IPS DF 4.7 (cell line): ENCODE measurements around the gene VRK2.
"Not testable (repeated sequence)": the region's sequence is repeated elsewhere in the genome, so short reads cannot be mapped to it uniquely, and the experiment has no call there.

Experiments used
- DNase-seq: peaks from one replicate; pipeline ENCODE4 v3.0.0-alpha.2; 2013; ENCODE audit warnings: low spot score; ENCODE audit errors: extremely low read depth

Gene VRK2

DNA sequence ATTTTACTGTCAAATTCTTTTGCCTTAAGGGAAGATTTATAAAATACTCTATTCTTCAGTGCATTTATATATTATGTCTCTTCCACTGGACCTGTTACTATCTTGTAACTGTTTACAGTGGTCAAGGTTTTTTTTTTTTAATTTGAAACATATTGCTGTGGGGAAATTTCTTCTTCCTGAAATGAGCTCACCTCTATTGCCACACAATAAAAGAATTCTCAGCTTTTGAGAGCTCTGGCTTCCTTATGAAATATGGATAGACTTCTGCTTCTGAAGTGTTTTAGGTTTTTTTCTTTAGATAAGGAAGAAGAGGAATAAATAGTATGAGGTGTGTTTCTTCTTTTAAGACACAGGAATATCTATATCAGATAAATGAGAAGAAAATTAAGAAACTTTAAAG lies 7.7 kb downstream of the VRK2 start:
- DNase-seq = no peak

GRCh38 chr2:58055033-58055786 lies 8.6 kb downstream of the VRK2 start:
- no peak for DNase-seq

- DNase-seq = no peak
These were observed 9.7 kb downstream of the VRK2 start for GRCh38 chr2:58056192-58056916.

DNA sequence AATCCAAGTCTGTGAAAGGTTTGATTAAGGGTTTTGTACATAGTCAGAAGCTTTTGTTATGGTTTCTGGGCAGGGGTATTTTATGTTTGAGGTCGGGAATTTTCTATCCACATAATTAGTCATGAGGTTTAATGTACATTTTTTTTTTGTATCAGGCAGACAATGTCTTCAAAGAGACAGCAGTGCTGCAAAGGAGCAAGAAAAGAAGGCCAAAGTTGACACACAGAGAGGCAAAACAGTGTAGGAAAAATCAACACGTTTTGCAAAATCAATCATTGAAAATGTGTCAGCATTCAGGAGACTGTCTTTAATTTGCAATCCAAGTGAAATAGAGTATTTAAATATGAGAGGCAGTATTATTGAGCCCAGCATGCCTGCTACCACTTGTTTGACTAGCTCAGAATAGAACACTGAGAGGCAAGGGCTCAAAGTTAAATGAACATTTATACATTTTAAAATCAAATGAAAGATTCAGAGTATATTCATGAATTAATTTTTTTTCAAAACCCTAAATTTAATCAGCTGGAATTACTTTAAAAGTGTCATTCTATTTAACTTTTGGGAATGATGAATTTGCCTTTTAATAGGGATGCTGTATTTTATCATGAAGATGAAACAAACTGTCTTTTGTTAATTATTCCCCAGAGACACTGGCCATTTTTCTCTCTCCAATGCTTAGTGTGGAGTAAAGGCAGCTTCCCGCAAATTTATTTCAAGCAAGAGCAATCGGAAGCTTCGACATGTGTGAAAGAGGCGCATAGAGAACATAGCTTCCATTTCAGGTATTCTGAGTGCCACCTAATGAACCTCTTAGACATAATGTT lies 11.3 kb downstream of the VRK2 start:
- DNase-seq = no peak

DNA sequence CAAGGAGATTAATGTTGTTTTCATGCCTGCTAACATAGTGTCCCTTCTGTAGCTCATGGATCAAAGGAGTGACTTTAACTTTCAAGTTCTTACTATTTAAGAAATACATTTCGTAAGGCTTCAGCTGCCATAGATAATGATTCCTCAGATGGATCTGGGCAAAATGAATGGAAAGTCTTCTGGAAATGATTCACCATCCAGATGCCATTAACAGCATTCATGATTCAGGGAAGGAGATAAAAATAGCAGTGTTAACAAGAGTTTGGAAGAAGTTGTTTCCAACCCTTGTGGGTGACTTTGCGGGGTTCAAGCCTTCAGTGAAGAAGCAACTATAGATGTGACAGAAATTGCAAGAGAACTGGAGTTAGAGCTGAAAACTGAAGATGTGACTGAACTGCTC lies 17.0 kb downstream of the VRK2 start:
- no peak for DNase-seq

DNA sequence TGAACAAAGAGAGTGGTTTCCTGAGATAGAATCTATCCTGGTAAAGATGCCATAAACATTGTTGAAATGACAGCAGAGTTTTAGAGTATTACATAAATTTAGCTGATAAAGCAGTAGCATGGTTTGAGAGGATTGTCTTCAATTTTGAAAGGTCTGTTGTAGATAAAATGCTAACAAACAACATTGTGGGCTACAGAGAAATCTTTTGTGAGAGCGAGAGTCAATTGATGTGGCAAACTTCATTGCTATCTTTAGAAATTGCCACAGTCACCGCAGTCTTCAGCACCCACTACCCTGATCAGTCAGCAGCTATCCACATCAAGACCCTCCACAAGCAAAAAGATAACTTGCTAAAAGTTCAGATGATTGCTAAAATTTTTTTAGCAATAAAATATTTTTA lies 17.5 kb downstream of the VRK2 start:
- no peak for DNase-seq

GRCh38 chr2:58065248-58065647 lies 18.6 kb downstream of the VRK2 start:
- DNase-seq = no peak

DNA sequence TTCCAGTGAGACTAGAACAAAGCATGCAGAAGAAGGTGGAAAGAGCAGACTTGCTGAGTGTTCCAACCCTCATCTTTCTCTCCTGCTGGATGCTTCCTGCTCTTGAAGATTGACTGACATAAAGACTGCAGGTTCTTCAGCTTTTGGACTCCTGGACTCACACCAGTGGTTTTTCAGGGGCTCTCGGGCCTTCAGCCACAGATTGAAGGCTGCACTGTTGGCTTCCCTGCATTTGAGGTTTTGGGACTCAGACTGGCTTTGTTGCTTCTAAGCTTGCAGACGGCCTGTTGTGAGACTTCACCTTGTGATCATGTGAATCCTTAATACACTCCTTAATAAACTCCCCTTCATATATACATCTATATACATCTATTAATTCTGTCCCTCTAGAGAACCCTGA lies 20.4 kb downstream of the VRK2 start:
- no peak for DNase-seq

DNA sequence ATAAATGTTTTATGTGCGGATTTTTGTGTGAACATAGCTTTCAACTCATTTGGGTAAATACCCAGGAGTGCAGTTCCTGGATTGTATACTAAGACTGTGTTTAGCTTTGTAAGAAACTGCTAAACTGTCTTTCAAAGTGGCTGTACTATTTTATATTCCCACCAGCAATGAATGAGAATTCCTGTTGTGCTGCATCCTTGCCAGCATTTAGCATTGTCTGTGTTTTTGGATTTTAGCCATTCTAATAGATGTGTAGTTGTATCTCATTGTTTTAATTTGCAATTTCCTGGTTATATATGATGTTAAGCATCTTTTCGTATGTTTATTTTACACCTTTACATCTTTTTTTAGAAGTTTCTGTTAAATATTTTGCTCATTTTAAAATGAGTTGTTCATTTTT lies 24.2 kb downstream of the VRK2 start:
- no peak for DNase-seq

GRCh38 chr2:58072102-58072501 lies 25.5 kb downstream of the VRK2 start:
- DNase-seq = no peak

DNA sequence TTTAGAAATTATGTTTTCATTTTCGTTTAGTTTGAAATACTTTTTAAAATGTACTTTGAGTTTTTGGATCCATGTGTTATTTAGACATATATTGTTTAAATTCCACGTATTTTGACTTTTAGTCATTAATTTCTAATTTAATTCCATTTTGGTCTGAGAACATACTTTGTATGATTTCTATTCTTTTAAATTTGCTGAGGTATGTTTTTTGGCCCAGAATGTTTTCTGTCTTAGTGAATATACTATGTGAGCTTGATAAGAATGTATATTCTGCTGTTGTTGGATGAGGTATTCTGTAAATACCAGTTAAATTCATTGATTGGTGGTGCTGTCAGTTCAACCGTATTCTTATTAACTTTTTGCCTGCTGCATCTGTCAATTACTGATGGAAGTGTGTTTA lies 26.4 kb downstream of the VRK2 start:
- no peak for DNase-seq

- no peak for DNase-seq
These were observed 27.1 kb downstream of the VRK2 start for GRCh38 chr2:58073751-58074150.

DNA sequence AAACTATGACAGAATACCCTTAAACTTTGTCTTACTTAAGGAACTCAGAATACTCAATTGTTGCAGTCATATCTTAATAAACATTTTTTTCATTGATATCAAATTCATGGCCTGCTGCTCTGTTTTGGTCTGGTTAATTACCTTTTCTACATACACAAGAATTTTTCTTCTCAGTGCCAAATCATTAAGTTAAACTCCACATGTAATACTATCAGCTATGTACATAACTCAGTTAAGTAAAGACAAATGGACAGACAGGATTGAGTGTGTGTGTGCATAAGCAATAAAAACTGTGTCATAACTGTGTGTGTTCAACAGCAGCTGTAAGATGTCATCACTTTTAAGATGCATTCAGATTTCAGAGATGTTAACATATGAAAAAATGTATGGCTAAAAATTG lies 34.4 kb downstream of the VRK2 start:
- no peak for DNase-seq

- no peak for DNase-seq
These were observed 42.5 kb downstream of the VRK2 start for GRCh38 chr2:58089081-58089480.

DNA sequence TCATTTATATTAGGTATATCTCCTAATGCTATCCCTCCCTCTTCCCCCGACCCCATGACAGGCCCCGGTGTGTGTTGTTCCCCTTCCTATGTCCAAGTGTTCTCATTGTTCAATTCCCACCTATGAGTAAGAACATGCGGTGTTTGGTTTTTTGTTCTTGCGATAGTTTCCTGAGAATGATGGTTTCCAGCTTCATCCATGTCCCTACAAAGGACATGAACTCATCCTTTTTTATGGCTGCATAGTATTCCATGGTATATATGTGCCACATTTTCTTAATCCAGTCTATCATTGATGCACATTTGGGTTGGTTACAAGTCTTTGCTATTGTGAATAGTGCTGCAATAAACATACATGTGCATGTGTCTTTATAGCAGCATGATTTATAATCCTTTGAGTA lies 46.2 kb downstream of the VRK2 start:
- not testable (repeated sequence) for DNase-seq

DNA sequence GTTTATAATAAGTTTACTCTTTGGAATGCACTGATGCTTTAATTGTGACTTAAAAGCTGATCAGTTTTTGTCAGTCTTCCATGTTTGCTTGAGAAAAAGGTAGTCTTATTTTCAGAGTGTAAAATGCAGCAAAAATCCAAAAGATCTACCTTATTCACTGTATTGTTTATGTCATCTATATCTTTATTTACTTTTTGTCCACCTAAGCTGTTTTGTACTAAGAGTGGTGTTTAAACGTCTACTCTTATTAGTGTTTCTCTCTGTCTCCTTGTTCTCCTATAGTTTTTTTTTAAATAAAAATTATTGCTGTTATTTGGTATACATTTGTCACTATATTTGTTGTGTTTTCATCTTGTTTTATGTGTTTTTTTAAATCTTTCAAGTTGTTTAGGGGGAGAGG lies 50.4 kb downstream of the VRK2 start:
- no peak for DNase-seq

- DNase-seq = no peak
These were observed 51.9 kb downstream of the VRK2 start for GRCh38 chr2:58098254-58099095.

- DNase-seq = no peak
These were observed 52.6 kb downstream of the VRK2 start for GRCh38 chr2:58099096-58099769.

DNA sequence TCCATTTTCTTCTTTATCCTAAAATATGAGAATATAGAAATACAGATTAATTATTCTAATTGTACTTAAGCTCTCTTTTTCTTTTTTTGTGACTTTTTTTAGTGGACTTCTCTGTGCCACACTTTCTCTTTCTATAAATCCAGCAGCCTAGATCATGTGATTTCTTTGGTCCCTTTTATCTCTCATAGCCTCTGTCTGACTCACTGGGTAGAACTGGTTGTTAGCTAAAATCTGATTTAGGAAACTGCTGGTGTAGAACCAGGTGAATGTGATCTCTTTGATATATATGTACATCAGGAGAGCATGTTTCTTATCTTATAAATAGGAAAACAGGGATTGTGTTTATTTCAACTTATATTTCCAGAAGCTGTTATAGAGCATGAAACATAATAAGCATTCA lies 54.9 kb downstream of the VRK2 start:
- no peak for DNase-seq

- no peak for DNase-seq
These were observed 60.3 kb downstream of the VRK2 start for GRCh38 chr2:58106896-58107295.
